ENCODE data around the gene FREY1.

DNA sequence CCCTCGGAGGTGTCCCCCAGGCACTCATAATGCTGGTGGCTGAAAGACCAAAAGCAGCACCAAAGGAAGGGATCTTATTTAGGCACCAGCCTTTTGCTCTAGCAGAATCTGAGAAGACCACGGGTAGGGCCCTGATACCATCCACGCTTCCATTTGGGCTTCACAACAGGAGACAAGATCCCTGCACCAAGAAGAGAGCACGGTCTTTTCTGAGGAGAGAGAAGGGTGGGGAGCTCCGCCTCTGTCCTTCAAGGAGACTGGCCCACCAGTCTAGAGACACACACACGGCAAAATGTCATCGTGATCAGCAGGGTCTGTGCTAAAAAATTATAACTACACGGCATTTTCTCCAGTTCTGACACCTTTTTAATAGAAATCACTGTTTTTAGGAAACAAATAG lies 25.1 kb upstream of the FREY1 start:
- TF ChIP-seq, protein P1, sequence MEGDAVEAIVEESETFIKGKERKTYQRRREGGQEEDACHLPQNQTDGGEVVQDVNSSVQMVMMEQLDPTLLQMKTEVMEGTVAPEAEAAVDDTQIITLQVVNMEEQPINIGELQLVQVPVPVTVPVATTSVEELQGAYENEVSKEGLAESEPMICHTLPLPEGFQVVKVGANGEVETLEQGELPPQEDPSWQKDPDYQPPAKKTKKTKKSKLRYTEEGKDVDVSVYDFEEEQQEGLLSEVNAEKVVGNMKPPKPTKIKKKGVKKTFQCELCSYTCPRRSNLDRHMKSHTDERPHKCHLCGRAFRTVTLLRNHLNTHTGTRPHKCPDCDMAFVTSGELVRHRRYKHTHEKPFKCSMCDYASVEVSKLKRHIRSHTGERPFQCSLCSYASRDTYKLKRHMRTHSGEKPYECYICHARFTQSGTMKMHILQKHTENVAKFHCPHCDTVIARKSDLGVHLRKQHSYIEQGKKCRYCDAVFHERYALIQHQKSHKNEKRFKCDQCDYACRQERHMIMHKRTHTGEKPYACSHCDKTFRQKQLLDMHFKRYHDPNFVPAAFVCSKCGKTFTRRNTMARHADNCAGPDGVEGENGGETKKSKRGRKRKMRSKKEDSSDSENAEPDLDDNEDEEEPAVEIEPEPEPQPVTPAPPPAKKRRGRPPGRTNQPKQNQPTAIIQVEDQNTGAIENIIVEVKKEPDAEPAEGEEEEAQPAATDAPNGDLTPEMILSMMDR (IDR thresholded peaks at IDR 0.05): no peak
- TF ChIP-seq POLR2A (IDR thresholded peaks at IDR 0.05) (no peak), POLR2AphosphoS5 (IDR thresholded peaks at IDR 0.05) (no peak), EP300 (IDR thresholded peaks at IDR 0.05) (no peak)

All from upper lobe of left lung (tissue), 4 donors.